ENCODE measurements around the gene EML6. TPM values are rescaled to one million over a fixed set of nuclear protein-coding genes. Genes with fewer than 3 reads are reported as not detected.

The EML6 gene
- total and polyA plus RNA-seq, 2 of the 8 experiments (the other 6 are each of a cell fraction or from before 2014, with no cell fraction given): 1.2 to 1.6 TPM

DNA sequence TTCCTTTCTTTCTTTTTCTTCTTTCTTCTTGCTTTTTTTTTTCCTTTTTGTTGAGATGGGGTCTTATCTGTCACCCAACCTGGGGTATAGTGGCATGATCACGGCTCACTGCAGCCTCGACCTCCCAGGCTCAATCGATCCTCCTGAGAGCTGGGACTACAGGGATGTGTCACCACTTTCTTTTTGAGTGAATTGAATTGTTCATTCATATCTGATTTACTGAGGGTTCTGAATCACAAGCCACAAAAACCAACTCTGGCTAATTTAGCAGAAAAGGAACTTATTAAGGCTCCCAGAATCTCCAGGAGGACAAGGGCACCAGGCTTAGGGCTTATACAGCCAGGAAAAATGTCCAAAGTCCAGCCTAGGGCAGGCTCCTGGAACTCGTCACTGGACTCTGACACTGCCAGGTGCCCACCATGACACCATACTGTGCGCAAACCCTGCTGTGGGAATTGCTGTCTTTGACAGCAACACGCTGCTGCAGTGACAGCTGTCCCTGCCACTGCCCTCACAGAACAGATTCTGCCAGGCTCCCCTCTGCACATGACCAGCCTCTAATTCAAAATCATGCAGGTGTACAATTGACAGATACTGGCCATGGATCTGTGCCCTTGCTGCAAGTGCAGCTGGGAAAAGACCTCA is 42.9 kb upstream of the EML6 start:
- WGBS, 2 experiments (ENCODE audit: extremely low coverage in 1 of 2, insufficient coverage in 1 of 2, insufficient read length in 1 of 2, insufficient replicate concordance in 2 of 2, low coverage in 1 of 2, low lambda C conversion rate in 2 of 2, missing lambda C conversion rate in 1 of 2): 91% methylated on average over 6 of the region's 6 CpGs; no CpG with 5 or more reads in 1 of the 2 experiments
- no peaks in the 10 kb centered on the region for H3K23me2 ChIP-seq (ENCODE audit: low read depth, low read length)
- no peak overlapping the region for H3K14ac ChIP-seq (ENCODE audit: insufficient read length)
- TF ChIP-seq, protein P1, sequence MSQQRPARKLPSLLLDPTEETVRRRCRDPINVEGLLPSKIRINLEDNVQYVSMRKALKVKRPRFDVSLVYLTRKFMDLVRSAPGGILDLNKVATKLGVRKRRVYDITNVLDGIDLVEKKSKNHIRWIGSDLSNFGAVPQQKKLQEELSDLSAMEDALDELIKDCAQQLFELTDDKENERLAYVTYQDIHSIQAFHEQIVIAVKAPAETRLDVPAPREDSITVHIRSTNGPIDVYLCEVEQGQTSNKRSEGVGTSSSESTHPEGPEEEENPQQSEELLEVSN (IDR thresholded peaks at IDR 0.05): no peak
- no peak for TF ChIP-seq PHF8 (conservative IDR thresholded peaks at IDR 0.05; ENCODE audit: low read depth, low read length)
- H3K79me2 ChIP-seq (ENCODE audit: control insufficient read depth in 1 of 2, insufficient read depth in 2 of 2, low read length in 2 of 2): no peaks in the 10 kb centered on the region
- H3K4me2 ChIP-seq (ENCODE audit: insufficient read depth in 1 of 2, low read depth in 2 of 2, low read length in 2 of 2): no peak overlapping the region
- H2BK12ac ChIP-seq (ENCODE audit: low read depth, low read length): no peak overlapping the region
- ChIA-PET POLR2A (ENCODE audit: partially characterized antibody) (no interaction called here), CTCF (ENCODE audit: partially characterized antibody) (interaction anchor here (1.0 to 11.9 kb wide), 2 partner anchors 17 to 24 kb away, joined by 4 to 138 read pairs; no protein-coding TSS in a partner anchor)
- H3K9ac ChIP-seq (replicated peaks in 1 of 4; ENCODE audit: extremely low read depth in 1 of 4, low read depth in 3 of 4, low read length in 3 of 4): no peak overlapping the region
- no peak overlapping the region for H3K56ac ChIP-seq (replicated peaks; ENCODE audit: insufficient read length, low read depth, low read length)
- no peak overlapping the region for H4K91ac ChIP-seq (replicated peaks; ENCODE audit: insufficient read length, low read length)
- no peak overlapping the region for H3K4me3 ChIP-seq (ENCODE audit: extremely low read depth in 1 of 4, insufficient read depth in 2 of 4, low read depth in 3 of 4, low read length in 4 of 4)
- H3K27me3 ChIP-seq (replicated peaks in 1 of 4; ENCODE audit: control insufficient read depth in 3 of 4, extremely low read depth in 1 of 4, insufficient read depth in 3 of 4, low read length in 3 of 4): no peaks in the 10 kb centered on the region
- H3K23ac ChIP-seq (ENCODE audit: insufficient read length): no peak overlapping the region
- H2AK5ac ChIP-seq (ENCODE audit: low read depth, low read length): no peak overlapping the region
- no peaks in the 10 kb centered on the region for H4K20me1 ChIP-seq (replicated peaks in 1 of 2; ENCODE audit: control insufficient read depth in 1 of 2, insufficient read depth in 2 of 2, low read length in 2 of 2)
- H2AFZ ChIP-seq (ENCODE audit: low read length): no peak overlapping the region
- no peak overlapping the region for H3K27ac ChIP-seq (ENCODE audit: low read depth, low read length)
- DNase-seq (ENCODE audit: low read depth in 1 of 2, low spot score in 2 of 2) (no peak), FAIRE-seq (no peak)
- H3K18ac ChIP-seq (ENCODE audit: extremely low read depth, low read length): no peak overlapping the region
- no peak overlapping the region for H4K5ac ChIP-seq (ENCODE audit: insufficient read length, low read depth, low read length)
- H2BK5ac ChIP-seq (ENCODE audit: low read depth, low read length): no peak overlapping the region
- no peak overlapping the region for H3K4ac ChIP-seq (replicated peaks; ENCODE audit: insufficient read length, low read depth, low read length)
- H3K36me3 ChIP-seq (ENCODE audit: control insufficient read depth in 2 of 4, insufficient read depth in 4 of 4, low read length in 3 of 4): no peaks in the 10 kb centered on the region
- H3K9me3 ChIP-seq (ENCODE audit: insufficient read depth in 2 of 2, low read depth in 1 of 2, low read length in 1 of 2): no peaks in the 10 kb centered on the region
- no peak overlapping the region for H2BK15ac ChIP-seq (ENCODE audit: low read length)
- no peak overlapping the region for H4K8ac ChIP-seq (ENCODE audit: extremely low read depth, insufficient read depth, low read length)
- no peak overlapping the region for H2BK20ac ChIP-seq (ENCODE audit: low read length)
- no peak overlapping the region for H2BK120ac ChIP-seq (replicated peaks; ENCODE audit: low read depth, low read length)
- no peaks in the 10 kb centered on the region for H3K4me1 ChIP-seq (replicated peaks in 1 of 4; ENCODE audit: control insufficient read depth in 3 of 4, insufficient read depth in 4 of 4, low read length in 3 of 4)
- H3K79me1 ChIP-seq (ENCODE audit: low read depth, low read length): no peaks in the 10 kb centered on the region
